ENCODE results near the gene AKAP6.

Gene AKAP6

GRCh38 chr14:32524609-32525375 lies 195.7 kb downstream of the AKAP6 start:
- in situ Hi-C loops (cut with MboI; ENCODE audit: low sequenced_read_pairs): no loop called here

GRCh38 chr14:32525591-32525990 lies 196.5 kb downstream of the AKAP6 start:
- in situ Hi-C loops (cut with MboI; ENCODE audit: low sequenced_read_pairs): no loop called here

- in situ Hi-C loops (cut with MboI; ENCODE audit: low sequenced_read_pairs): no loop called here
These were observed 201.7 kb downstream of the AKAP6 start for GRCh38 chr14:32530800-32531199.

- in situ Hi-C loops (cut with MboI; ENCODE audit: low sequenced_read_pairs): no loop called here
These were observed 202.9 kb downstream of the AKAP6 start for GRCh38 chr14:32531942-32532515.

GRCh38 chr14:32534145-32534544 lies 205.0 kb downstream of the AKAP6 start:
- in situ Hi-C loops (cut with MboI; ENCODE audit: low sequenced_read_pairs): no loop called here

- in situ Hi-C loops (cut with MboI; ENCODE audit: low sequenced_read_pairs): no loop called here
These were observed 207.1 kb downstream of the AKAP6 start for GRCh38 chr14:32536175-32536574.

- in situ Hi-C loops (cut with MboI; ENCODE audit: low sequenced_read_pairs): no loop called here
These were observed 208.1 kb downstream of the AKAP6 start for GRCh38 chr14:32537166-32537565.

GRCh38 chr14:32542507-32542906 lies 213.4 kb downstream of the AKAP6 start:
- in situ Hi-C loops (cut with MboI; ENCODE audit: low sequenced_read_pairs): no loop called here

- in situ Hi-C loops (cut with MboI; ENCODE audit: low sequenced_read_pairs): no loop called here
These were observed 216.0 kb downstream of the AKAP6 start for GRCh38 chr14:32545095-32545494.

GRCh38 chr14:32545506-32546210 lies 216.6 kb downstream of the AKAP6 start:
- in situ Hi-C loops (cut with MboI; ENCODE audit: low sequenced_read_pairs): no loop called here

GRCh38 chr14:32546246-32546645 lies 217.1 kb downstream of the AKAP6 start:
- in situ Hi-C loops (cut with MboI; ENCODE audit: low sequenced_read_pairs): no loop called here

- in situ Hi-C loops (cut with MboI; ENCODE audit: low sequenced_read_pairs): loop anchor here (25.0 kb wide), 1 partner anchor 1760 kb away; no protein-coding TSS in a partner anchor
These were observed 223.7 kb downstream of the AKAP6 start for GRCh38 chr14:32552766-32553165.

GRCh38 chr14:32559048-32559447 lies 229.9 kb downstream of the AKAP6 start:
- in situ Hi-C loops (cut with MboI; ENCODE audit: low sequenced_read_pairs): loop anchor here (25.0 kb wide), 1 partner anchor 1753 kb away; no protein-coding TSS in a partner anchor

GRCh38 chr14:32559590-32559989 lies 230.5 kb downstream of the AKAP6 start:
- in situ Hi-C loops (cut with MboI; ENCODE audit: low sequenced_read_pairs): loop anchor here (25.0 kb wide), 1 partner anchor 1753 kb away; no protein-coding TSS in a partner anchor

- in situ Hi-C loops (cut with MboI; ENCODE audit: low sequenced_read_pairs): loop anchor here (25.0 kb wide), 1 partner anchor 1752 kb away; no protein-coding TSS in a partner anchor
These were observed 231.2 kb downstream of the AKAP6 start for GRCh38 chr14:32560209-32560857.

GRCh38 chr14:32561520-32561919 lies 232.4 kb downstream of the AKAP6 start:
- in situ Hi-C loops (cut with MboI; ENCODE audit: low sequenced_read_pairs): loop anchor here (25.0 kb wide), 1 partner anchor 1751 kb away; no protein-coding TSS in a partner anchor

- in situ Hi-C loops (cut with MboI; ENCODE audit: low sequenced_read_pairs): loop anchor here (25.0 kb wide), 1 partner anchor 1748 kb away; no protein-coding TSS in a partner anchor
These were observed 235.5 kb downstream of the AKAP6 start for GRCh38 chr14:32564596-32564995.

GRCh38 chr14:32565256-32565655 lies 236.2 kb downstream of the AKAP6 start:
- in situ Hi-C loops (cut with MboI; ENCODE audit: low sequenced_read_pairs): loop anchor here (25.0 kb wide), 1 partner anchor 1747 kb away; no protein-coding TSS in a partner anchor

GRCh38 chr14:32567543-32568384 lies 238.7 kb downstream of the AKAP6 start:
- in situ Hi-C loops (cut with MboI; ENCODE audit: low sequenced_read_pairs): loop anchor here (25.0 kb wide), 1 partner anchor 1745 kb away; no protein-coding TSS in a partner anchor

- in situ Hi-C loops (cut with MboI; ENCODE audit: low sequenced_read_pairs): loop anchor here (25.0 kb wide), 1 partner anchor 1741 kb away; no protein-coding TSS in a partner anchor
These were observed 242.5 kb downstream of the AKAP6 start for GRCh38 chr14:32571551-32571950.
